NCI-H526 treated with DMSO at 0.1 percent for 48 hours (cell line): ENCODE measurements around the gene TPD52L2.
"Not testable (repeated sequence)": the region's sequence is repeated elsewhere in the genome, so short reads cannot be mapped to it uniquely, and the experiment has no call there.

ENCODE experiments used
- DNase-seq: peaks from one replicate; lab custom pipeline; 2025; lab: John Stamatoyannopoulos, UW

The TPD52L2 gene

GRCh38 chr20:63878899-63879663, 14.0 kb downstream of the TPD52L2 start:
- DNase-seq: no peak

GRCh38 chr20:63880901-63881300, 15.8 kb downstream of the TPD52L2 start:
- DNase-seq: not testable (repeated sequence)

- DNase-seq: no peak
These were observed 16.6 kb downstream of the TPD52L2 start for GRCh38 chr20:63881451-63882226.

DNA sequence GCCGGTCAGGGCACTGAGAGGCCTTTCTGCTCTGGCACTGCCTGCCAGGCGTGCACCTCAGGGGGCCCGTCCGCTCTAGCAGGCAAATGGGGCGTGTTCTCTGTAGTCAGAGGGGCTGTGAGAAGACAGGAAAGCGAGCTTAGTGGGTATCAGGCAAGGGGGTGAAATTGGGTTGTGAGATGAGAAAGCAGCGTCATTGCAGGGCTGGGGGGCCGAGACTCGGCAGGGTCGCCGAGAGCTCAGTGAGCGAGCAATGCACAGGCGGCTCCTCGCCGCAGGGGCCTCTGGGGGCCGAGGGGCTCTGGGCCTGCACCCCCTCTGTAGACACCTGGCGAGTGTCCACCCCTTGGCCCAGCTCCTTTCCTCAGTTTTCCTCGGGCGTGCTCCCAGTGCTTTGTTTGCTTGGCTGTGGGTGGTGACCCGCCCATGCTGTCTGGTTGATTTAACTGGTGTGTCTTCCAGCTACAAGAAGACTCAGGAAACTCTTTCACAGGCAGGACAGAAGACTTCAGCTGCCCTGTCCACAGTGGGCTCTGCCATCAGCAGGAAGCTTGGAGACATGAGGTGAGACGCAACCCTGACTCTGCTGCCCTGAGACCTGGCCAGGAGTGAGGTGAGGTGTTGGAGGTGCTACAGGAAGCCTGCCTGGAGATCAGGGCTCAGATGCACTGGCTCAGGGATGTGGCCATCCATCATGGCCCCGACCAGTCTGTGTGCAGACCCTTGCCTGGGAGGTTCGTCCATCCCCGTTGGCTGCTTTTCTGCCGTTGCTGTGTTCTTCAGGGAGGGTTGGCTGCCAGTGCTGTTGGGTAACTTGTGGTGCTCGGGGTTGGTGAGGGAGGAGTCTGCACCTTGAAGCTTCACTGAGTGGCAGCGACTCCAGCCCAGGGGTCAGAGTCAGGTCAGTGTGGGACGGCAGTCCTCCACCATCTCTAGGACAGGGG, 17.5 kb downstream of the TPD52L2 start:
- no peak for DNase-seq

DNA sequence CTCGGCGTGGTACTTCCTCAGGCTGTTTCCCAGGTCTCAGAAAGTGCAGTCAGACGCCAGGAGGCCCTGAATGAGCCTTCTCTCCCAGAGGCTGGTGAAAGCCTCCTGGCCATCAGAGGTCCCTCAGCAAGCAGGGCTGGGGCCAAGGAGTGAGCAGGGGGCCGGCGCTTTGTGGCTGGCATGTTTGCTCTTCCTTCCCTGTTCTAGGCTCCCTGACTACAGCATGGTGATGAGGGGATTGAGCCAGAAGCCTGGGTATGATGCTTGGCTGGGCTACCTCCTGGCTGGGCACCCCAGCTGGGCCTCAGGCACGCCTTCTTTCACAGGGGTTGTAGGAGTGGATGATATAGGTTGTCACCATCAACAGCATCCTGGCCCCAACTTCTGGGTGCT, 18.1 kb downstream of the TPD52L2 start:
- DNase-seq: no peak

DNA sequence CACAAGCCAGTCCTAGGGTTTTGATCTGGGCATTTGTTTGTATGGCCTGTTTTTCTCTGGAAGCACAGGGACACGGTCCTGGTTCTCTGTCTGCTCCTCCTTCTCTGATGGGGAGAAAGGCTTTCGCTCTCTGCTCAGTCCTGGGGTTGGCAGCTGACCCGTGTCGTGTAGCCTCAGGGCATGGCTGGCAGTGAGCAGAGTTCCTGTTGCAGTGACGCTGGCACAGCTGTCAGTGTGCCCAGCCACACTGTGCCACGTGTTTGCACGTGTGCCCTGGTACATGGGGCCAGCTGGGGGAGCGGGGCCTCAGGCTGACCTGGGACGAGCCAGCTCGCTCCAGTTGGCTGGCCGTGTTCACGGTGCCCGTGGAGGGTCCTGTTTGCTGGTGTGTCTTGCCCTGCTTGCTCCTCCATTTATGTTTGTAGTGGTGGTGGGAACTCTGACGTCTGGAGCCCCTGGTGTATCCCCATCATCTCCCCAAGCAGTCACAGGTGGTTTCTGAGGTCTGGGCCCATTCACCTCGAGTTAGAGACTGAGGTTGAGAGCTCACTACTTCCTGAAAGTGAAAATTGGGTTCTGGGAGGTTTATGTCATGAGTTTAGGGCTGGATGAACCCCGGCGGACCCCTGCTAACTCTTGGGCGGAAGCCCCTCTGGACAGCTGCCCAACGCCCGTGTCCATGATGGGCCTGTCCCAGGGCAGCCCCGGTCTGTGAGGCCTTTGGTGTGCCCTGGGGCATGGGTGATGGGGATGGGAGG, 19.6 kb downstream of the TPD52L2 start:
- DNase-seq: no peak

DNA sequence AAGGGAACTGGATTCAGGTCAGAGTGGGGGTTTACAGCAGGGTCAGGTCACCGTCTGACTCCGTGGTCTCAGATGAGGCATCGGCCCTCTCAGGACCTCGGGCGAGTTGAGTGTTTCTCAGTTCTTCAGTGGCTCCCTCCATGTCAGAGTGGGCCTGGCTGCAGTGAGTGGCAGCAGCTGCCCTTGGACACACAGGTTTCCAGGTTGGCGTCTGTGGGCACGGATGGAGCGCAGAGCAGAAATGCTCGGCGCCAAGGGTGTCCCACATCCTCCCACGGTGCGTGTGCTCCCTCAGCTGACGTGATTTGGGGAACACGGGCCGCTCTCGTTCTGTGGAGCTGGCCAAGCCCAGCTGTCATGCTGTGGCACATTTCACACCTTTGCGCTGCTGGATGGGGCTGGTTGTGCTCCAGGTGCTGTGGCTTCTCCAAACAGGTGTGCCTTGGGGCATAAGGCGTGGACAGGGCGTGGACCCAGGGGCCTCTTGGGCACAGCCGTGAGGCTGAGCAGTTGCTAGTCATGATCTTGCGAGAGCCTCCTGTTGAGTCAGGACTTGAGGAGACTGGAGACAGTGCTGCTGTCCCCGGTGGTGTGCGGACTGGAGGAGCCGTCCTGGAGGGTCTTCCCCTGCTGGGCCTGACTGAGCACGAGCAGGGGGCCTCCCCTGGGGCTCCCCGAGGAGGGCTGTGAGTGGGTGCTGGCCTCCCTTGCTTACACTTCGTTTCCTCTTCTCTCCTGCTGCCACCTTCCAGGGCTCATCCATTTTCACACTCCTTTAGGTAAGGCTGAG, 20.4 kb downstream of the TPD52L2 start:
- DNase-seq: no peak

GRCh38 chr20:63886054-63886419, 21.0 kb downstream of the TPD52L2 start:
- no peak for DNase-seq

- no peak for DNase-seq
These were observed 21.9 kb downstream of the TPD52L2 start for GRCh38 chr20:63886921-63887320.

DNA sequence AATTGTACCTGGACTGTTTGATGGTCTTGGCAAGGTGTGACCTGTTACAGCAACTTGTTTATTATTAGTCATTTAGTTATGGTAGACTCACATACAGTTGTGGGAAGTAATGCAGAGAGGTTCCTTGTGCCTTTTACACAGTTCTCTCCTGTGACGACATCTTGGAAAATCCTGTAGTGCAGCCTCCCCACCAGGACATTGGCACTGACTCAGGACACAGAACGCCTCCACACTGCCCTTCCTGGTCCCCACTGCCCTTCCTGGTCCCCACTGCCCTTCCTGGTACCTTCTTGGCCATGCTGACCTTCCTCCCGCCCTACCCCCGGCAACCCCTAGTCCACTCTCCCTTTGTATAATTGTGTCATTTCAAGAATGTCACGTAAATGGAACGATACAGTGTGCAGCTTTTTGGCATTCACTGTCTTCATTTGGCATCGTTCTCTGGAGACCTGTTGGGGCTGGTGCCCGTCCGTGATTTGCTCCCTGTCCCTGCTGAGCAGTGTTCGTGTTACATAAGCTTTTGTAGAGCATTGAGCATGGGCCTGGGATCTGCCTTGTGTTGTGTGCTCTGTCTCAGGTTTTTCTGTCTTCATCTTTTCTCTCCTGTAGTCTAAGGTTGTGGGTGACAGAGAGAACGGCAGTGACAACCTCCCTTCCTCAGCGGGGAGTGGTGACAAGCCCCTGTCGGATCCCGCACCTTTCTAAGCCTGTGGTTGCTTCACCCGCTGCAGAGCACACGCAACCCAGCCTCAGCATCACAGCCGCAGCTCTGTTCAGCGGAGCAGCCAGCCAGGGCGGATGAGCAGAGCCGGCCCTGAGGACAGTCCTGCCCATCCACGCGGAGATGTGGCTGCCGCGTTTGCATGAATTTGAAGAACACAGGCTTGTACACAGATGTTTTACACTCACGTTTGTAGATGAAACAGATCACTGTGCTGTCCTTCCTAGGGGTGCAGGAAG, 24.5 kb downstream of the TPD52L2 start:
- no peak for DNase-seq

- no peak for DNase-seq
These were observed 25.1 kb downstream of the TPD52L2 start for GRCh38 chr20:63890201-63890576.

- no peak for DNase-seq
These were observed 25.5 kb downstream of the TPD52L2 start for GRCh38 chr20:63890616-63891015.

DNA sequence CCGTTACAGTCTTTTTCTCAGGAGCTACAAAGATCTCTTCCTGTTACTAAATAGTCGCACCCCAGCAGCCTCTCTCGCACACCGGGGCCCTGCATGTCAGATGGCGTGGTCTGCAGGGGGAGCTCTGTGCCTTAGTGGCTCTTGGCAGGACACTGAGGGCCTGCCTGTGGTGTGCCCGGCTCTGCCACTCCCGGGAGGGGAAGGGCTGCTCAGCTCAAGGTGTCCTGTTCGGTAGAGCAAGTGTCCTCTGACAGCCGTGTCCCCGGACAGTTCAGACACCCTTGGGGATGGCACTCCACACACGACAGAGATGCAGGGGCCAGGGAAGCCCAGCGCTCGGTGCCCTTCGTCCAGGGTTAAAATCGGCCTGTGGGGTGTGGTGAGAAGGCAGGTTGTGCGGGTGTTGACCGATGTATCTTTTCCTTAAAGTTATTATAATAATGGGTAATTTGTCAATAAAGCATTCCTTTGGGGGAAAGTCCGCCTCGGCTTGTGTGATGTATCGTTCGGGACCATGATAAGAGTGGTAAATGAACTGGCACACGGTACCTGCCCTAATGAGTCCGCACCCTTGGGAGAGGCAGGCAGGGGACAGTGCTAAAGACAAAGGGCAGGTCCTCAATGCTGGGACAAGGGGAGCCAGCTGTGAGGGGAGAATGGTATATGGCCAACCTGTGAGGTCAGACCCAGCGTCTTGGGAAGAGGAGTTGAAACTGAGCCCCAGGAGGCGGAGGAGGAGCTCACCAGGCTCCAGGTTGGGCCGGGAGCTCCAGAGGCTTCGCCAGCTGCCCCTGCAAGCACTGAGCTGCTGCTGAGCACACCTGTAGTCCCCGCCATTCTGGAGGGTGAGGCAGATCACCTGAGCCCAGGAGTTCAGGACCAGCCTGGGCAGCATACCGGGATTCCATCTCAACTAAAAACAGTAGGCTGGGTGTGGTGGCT, 26.3 kb downstream of the TPD52L2 start:
- DNase-seq: no peak

DNA sequence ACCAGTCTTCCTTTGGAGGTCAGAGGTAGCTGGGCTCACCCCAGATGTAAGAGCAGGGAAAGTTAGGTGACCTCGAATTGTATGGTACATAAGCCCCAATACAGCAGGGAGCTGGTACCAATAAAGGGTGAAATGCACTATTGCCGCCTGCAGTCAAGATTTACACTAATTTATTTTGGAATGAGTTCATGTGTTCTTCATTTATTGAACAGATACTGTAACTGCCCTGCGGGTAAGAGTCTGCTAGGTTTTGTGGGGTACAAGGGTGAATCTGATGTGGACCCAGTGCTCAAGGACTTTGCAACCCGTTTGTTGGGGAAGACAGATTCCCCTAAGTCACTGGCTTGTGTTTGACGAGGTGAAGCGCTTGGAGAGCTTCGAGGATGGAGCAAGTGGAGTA, 27.3 kb downstream of the TPD52L2 start:
- DNase-seq: no peak

- DNase-seq: no peak
These were observed 28.9 kb downstream of the TPD52L2 start for GRCh38 chr20:63893999-63894357.

- DNase-seq: peak; percentile 87
These were observed 29.5 kb downstream of the TPD52L2 start, which contains the start of gene DNAJC5 for GRCh38 chr20:63894358-63895201. Gene DNAJC5, plus strand, starts transcription at chr20:63895126. Its CDS starts 33,220 bp downstream, at chr20:63928346.

DNA sequence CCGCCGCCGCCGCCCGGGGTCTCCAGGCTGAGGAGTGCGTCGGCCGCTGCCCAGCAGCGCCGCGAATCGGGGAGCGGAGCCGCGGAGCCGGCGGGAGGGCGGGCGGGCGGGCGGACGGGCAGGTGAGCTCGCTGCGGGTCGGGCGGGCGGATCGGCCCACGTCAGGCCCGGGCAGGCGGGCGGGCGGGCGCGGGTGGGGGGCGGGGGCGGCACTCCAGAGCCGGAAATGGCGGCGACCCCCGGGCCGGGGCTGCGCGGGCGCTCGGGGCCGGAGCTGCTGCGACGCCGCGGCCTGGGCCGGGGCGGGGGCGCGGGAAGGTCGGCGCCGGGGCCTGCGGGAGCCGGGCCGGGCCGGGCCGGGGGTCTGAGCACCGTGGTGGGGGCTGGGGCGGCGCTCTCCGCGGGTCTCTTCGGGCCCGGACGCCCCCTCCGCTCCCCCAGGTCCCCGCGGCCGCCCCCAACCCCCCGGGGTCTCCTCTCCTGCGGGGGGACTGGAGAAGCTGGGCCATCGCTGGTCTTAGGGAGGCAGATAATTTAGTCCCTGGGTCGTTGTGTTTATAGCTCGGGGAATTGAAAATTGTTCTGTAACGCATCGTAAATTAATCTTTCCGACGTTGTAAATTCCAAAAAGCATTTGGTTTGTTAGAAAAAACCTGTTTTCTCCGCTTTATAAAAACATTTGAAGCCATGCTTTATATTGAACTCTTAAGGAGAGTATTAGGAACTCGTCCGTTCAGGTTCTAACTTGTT, 30.3 kb downstream of the TPD52L2 start:
- no peak for DNase-seq
